C4-2B (cell line): ENCODE data around the gene ABAT.

ENCODE experiments used
- ZFX ChIP-seq: fragments of 450-650 bp; IDR thresholded peaks from 2 replicates; pipeline ENCODE4 v1.6.1; 2017
- TF ChIP-seq, protein P1 (sequence below): fragments of 450-650 bp; conservative IDR thresholded peaks from 2 replicates; pipeline ENCODE4 v1.5.1; 2017; ENCODE audit warnings: mild to moderate bottlenecking

DNA sequence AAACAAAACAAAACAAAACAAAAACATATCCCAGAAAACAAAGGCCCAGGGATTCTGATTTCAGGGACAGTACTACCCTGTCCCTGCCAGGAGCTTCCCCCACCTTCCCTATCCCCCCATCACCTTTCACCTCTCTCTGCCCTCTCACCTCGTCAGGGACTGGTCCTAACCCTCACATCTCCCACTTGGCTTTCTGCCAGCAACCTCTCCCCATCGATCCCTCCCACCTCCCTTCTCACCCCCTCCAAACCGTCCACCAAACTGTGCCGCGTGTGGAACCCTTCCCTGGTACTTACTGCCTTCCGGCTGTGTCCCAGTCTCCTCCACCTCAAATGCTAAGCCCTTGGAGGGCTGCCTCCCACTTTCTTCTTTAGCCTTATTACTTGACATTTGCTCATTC, 86.7 kb downstream of the ABAT start:
- TF ChIP-seq, protein P1, sequence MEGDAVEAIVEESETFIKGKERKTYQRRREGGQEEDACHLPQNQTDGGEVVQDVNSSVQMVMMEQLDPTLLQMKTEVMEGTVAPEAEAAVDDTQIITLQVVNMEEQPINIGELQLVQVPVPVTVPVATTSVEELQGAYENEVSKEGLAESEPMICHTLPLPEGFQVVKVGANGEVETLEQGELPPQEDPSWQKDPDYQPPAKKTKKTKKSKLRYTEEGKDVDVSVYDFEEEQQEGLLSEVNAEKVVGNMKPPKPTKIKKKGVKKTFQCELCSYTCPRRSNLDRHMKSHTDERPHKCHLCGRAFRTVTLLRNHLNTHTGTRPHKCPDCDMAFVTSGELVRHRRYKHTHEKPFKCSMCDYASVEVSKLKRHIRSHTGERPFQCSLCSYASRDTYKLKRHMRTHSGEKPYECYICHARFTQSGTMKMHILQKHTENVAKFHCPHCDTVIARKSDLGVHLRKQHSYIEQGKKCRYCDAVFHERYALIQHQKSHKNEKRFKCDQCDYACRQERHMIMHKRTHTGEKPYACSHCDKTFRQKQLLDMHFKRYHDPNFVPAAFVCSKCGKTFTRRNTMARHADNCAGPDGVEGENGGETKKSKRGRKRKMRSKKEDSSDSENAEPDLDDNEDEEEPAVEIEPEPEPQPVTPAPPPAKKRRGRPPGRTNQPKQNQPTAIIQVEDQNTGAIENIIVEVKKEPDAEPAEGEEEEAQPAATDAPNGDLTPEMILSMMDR: no peak
- no peak for TF ChIP-seq ZFX
